NB4 (cell line): ENCODE data around the gene COBL.

Experiments used
- DNase-seq: peaks from one replicate; pipeline ENCODE4 v3.0.0; 2010; ENCODE audit warnings: low read depth
- H3K4me3 ChIP-seq: one replicate; pipeline ENCODE4 v1.5.1; 2011; ENCODE audit warnings: mild to moderate bottlenecking, low read depth, low read length, moderate library complexity
- CTCF ChIP-seq: IDR thresholded peaks from one replicate; pipeline ENCODE4 v1.5.1; 2012; ENCODE audit warnings: low read depth, low read length
- MAX ChIP-seq: IDR thresholded peaks from 2 replicates; pipeline ENCODE4 v1.6.1; 2011; ENCODE audit warnings: low read depth, low read length
- MYC ChIP-seq: IDR thresholded peaks from 2 replicates; pipeline ENCODE4 v1.6.1; 2011; ENCODE audit warnings: low read depth, low read length
- POLR2A ChIP-seq: IDR thresholded peaks from 2 replicates; pipeline ENCODE4 v1.6.1; 2011; ENCODE audit warnings: mild to moderate bottlenecking; ENCODE audit not compliant: insufficient read length; ENCODE audit errors: extremely low read depth

COBL gene

GRCh38 chr7:51274955-51275354 lies 41.7 kb downstream of the COBL start:
- DNase-seq = no peak
- H3K4me3 ChIP-seq = no peak overlapping the region
- TF ChIP-seq CTCF = no peak
- TF ChIP-seq POLR2A = no peak
- no peak for TF ChIP-seq MAX
- TF ChIP-seq MYC = no peak

- no peak overlapping the region for H3K4me3 ChIP-seq
- no peak for DNase-seq
- no peak for TF ChIP-seq MAX
- no peak for TF ChIP-seq CTCF
- no peak for TF ChIP-seq MYC
- no peak for TF ChIP-seq POLR2A
Observed at GRCh38 chr7:51274001-51274400, 42.6 kb downstream of the COBL start.

GRCh38 chr7:51273360-51273759 lies 43.2 kb downstream of the COBL start:
- DNase-seq = no peak
- TF ChIP-seq MAX (no peak), MYC (no peak), POLR2A (no peak), CTCF (no peak)
- no peak overlapping the region for H3K4me3 ChIP-seq

- TF ChIP-seq MYC (no peak), MAX (no peak), POLR2A (no peak), CTCF (no peak)
- H3K4me3 ChIP-seq = no peak overlapping the region
Observed at GRCh38 chr7:51270965-51271364, 45.6 kb downstream of the COBL start.

GRCh38 chr7:51269911-51270310 lies 46.7 kb downstream of the COBL start:
- DNase-seq = no peak
- H3K4me3 ChIP-seq = no peak overlapping the region
- no peak for TF ChIP-seq CTCF
- TF ChIP-seq MYC = no peak
- no peak for TF ChIP-seq POLR2A
- TF ChIP-seq MAX = no peak

More at GRCh38 chr7:51270965-51271364, 45.6 kb downstream of the COBL start:
- no peak for DNase-seq

- TF ChIP-seq MAX (no peak), POLR2A (no peak), MYC (no peak), CTCF (no peak)
Observed at GRCh38 chr7:51269321-51269720, 47.3 kb downstream of the COBL start.

More at GRCh38 chr7:51269321-51269720, 47.3 kb downstream of the COBL start:
- no peak overlapping the region for H3K4me3 ChIP-seq
- no peak for DNase-seq
